Activated CD4-positive, alpha-beta memory T cell treated with anti-CD3 and anti-CD28 coated beads, Interleukin-2, amount 10 ng/mL, durations not matched to agents 7 days and 5 days (primary cell): ENCODE results near the gene RFX7. TPM values are rescaled to one million over a fixed set of nuclear protein-coding genes. Genes with fewer than 3 reads are reported as not detected.
"Not testable (repeated sequence)": the region's sequence is repeated elsewhere in the genome, so short reads cannot be mapped to it uniquely, and the experiment has no call there.

ENCODE experiments used
- CTCF ChIA-PET: fragments of 350-600 bp; sonication (Branson Sonifier 250); formaldehyde crosslinking; loops from one replicate; lab custom pipeline; 2021; ENCODE audit warnings: antibody characterized with exemption, inconsistent platforms; lab: Charles Lee
- POLR2A ChIA-PET: fragments of 350-600 bp; sonication (Branson Sonifier 250); formaldehyde crosslinking; loops from one replicate; lab custom pipeline; 2021; ENCODE audit warnings: antibody characterized with exemption; lab: Charles Lee
- DNase-seq: peaks from one replicate; pipeline ENCODE4 v3.0.0-alpha.2; 2020
- H3K27ac Mint-ChIP-seq: one replicate; pipeline ENCODE4 v1.8.0; 2021; ENCODE audit warnings: mild to moderate bottlenecking, mixed read lengths
- H3K27me3 Mint-ChIP-seq: one replicate; pipeline ENCODE4 v1.8.0; 2021; ENCODE audit warnings: mixed read lengths
- H3K36me3 Mint-ChIP-seq: one replicate; pipeline ENCODE4 v1.8.0; 2021; ENCODE audit warnings: low read depth, mixed read lengths
- H3K4me1 Mint-ChIP-seq: one replicate; pipeline ENCODE4 v1.8.0; 2021; ENCODE audit warnings: mixed read lengths
- H3K4me3 Mint-ChIP-seq: one replicate; pipeline ENCODE4 v1.8.0; 2021; ENCODE audit warnings: mild to moderate bottlenecking, mixed read lengths
- H3K9me3 Mint-ChIP-seq: one replicate; pipeline ENCODE4 v1.8.0; 2021; ENCODE audit warnings: mixed read lengths
- total RNA-seq, 2 experiments: library from RNA; stranded (reverse); gene quantifications; one replicate each; pipeline ENCODE4 v1.2.3, GENCODE V29; 2021

Gene RFX7
- total RNA-seq, 2 experiments from 2014 or later = 38.4 to 41.0 TPM

DNA sequence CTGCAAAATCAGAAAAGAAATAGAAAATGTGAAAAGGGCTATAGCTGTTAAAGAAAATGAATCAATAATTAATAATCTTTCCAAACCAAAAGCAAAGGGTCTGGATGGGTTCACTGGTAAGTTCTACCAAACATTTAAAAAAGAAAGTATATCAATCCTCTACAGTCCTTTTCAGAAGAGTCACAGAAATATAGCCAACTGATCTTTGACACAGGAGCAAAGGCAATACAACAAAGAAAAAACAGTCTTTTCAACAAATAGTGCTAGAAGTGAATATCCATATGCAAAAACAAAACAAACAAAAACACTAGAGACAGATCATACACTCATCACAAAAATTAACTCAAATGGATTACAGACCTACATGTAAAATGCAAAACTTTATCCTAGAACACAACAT lies 32.6 kb downstream of the RFX7 start:
- DNase-seq = no peak
- Mint-ChIP-seq H3K4me3 (no peak overlapping the region), H3K36me3 (peaks cover 50% of the 10 kb centered on the region), H3K27me3 (no peaks in the 10 kb centered on the region), H3K4me1 (peaks cover 31% of the 10 kb centered on the region), H3K9me3 (peaks cover 34% of the 10 kb centered on the region), H3K27ac (no peak overlapping the region)
- POLR2A ChIA-PET = no interaction called here
- CTCF ChIA-PET = no interaction called here

DNA sequence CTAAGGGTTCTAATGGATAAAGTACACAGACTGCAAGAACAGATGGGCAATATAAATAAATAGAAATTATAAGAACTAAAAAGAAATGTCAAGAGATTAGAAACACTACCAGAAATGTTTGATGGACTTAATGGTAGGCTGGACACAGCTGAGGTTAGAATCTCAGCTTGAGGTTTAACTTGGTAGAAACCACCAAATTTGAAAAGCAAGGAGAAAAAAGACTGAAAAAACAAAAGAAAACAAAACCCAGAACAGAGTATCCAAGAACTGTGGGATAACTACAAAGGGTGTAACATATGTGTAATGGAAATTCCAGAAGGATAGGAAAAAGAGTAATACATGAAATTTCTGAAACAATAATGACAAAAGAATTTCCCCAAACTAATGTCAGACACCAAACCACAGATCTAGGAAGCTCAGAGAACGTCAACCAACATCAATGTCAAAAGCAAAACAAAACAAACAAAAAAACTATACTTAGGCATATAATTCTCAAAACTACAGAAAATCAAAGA lies 35.0 kb downstream of the RFX7 start:
- ChIA-PET CTCF (no interaction called here), POLR2A (no interaction called here)
- Mint-ChIP-seq H3K27me3 (no peaks in the 10 kb centered on the region), H3K9me3 (peaks cover 30% of the 10 kb centered on the region), H3K4me1 (peaks cover 43% of the 10 kb centered on the region), H3K27ac (no peak overlapping the region), H3K36me3 (peaks cover 55% of the 10 kb centered on the region), H3K4me3 (no peak overlapping the region)
- DNase-seq = no peak

DNA sequence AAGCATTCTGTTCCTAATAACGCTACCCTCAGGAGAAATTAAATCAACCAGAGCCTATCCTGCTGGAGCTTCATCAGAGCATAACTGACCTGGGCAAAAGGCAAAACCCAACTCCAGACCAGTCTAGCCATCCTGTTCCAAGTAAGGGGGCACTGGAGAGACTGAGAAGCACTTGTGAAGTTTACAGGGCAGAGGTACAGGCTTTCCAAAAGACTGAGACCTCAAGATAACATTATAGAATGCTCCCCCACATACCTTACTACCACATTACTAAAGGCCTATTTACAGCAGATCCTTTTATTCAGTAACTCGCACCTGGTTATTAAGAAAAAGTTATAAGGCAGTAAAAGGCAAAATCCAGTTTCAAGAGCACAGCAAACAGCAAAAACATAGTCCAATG lies 35.5 kb downstream of the RFX7 start:
- Mint-ChIP-seq H3K4me3 (no peak overlapping the region), H3K27ac (no peak overlapping the region), H3K36me3 (peaks cover 51% of the 10 kb centered on the region), H3K27me3 (no peaks in the 10 kb centered on the region), H3K9me3 (peaks cover 27% of the 10 kb centered on the region), H3K4me1 (peaks cover 43% of the 10 kb centered on the region)
- DNase-seq = no peak
- POLR2A ChIA-PET = interaction anchor here (0.6 kb wide), 1 partner anchor 37 kb away, joined by 3 read pairs; no protein-coding TSS in a partner anchor
- CTCF ChIA-PET = no interaction called here

DNA sequence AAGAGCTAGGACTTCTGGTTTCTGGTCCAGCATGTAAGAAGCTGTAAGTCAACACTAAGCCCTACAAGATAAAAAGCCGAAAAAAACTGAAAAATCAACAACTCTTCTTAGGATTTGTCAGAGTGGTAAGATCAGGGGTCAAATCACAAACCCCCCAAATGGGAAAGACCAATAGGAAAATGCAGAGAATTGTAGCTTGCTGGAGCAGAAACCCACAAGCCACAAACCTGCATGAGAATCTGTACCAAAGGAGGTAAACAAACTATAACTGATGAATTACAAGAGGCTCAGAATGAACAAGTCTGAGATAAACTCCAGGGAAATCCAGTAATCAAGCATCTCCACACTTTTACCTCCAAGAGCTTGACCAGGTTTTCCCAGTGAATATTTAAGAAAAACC lies 36.0 kb downstream of the RFX7 start:
- H3K27ac Mint-ChIP-seq = peak overlapping the region; percentile 57
- ChIA-PET CTCF (no interaction called here), POLR2A (interaction anchor here (0.6 kb wide), 1 partner anchor 37 kb away, joined by 3 read pairs; no protein-coding TSS in a partner anchor)
- H3K4me1 Mint-ChIP-seq = peaks cover 43% of the 10 kb centered on the region
- H3K36me3 Mint-ChIP-seq = peaks cover 49% of the 10 kb centered on the region
- no peak overlapping the region for H3K4me3 Mint-ChIP-seq
- no peak for DNase-seq
- peaks cover 27% of the 10 kb centered on the region for H3K9me3 Mint-ChIP-seq
- H3K27me3 Mint-ChIP-seq = no peaks in the 10 kb centered on the region

DNA sequence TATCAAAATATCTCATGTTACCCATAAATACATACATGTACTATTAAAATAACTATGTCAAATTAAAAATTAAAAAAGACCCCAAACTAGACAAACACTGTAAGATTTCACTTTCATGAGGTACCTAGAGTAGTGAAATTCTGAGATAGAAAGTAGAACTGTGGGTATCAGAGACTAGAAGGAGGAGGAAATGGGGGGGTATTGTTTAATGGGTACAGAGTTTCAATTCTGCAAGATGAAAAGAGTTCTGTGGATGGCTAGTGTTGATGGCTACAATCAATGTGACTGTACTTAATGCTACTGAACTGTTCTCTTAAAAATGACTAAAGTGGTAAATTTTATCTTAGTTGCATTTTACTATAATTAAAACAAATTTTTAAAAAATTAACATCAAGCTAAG lies 36.6 kb downstream of the RFX7 start:
- Mint-ChIP-seq H3K27ac (no peak overlapping the region), H3K4me1 (peaks cover 43% of the 10 kb centered on the region), H3K27me3 (no peaks in the 10 kb centered on the region), H3K9me3 (peaks cover 24% of the 10 kb centered on the region), H3K4me3 (no peak overlapping the region), H3K36me3 (peaks cover 45% of the 10 kb centered on the region)
- ChIA-PET CTCF (no interaction called here), POLR2A (no interaction called here)
- no peak for DNase-seq

DNA sequence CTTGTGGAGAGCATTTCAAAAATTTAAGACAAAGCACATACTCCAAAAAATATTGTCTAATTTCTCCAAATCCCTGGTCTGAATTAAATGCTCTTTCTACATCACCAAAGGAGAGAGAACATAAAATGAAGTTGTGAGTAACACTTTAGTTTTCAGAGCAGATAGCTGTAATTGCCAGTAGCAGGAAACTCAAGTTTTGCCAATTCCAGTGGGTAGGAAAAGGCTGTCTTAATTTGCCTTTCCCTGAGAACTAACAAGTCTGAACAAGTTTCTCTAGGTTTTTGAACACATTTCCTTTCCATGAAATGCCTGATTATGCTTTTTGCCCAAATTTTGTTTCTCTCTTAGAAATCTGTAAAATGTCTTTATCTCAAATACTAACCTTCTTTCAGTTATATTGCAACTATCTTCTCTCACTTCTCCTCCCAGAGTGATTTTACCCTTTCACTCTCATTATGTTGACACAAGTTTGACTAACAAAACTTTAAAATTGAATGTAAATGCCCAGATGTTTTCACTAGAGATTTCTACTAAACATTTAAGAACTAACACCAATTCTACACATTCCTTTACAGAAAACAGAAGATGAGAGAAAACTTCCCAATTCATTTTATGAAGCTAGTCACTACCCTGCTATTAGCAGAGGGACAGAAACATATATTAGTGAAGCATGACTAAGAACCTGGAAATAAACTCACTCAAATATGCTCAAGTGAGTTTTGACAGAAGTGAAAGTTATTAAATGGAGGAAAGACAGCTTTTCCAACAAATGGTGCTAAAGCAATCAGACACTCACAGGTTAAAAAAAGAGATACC lies 38.4 kb downstream of the RFX7 start:
- H3K27me3 Mint-ChIP-seq = no peaks in the 10 kb centered on the region
- H3K27ac Mint-ChIP-seq = no peak overlapping the region
- peaks cover 9% of the 10 kb centered on the region for H3K9me3 Mint-ChIP-seq
- no peak overlapping the region for H3K4me3 Mint-ChIP-seq
- CTCF ChIA-PET = no interaction called here
- POLR2A ChIA-PET = no interaction called here
- peaks cover 43% of the 10 kb centered on the region for H3K4me1 Mint-ChIP-seq
- H3K36me3 Mint-ChIP-seq = peaks cover 30% of the 10 kb centered on the region
- no peak for DNase-seq

- H3K9me3 Mint-ChIP-seq, H3K27me3 Mint-ChIP-seq, H3K4me3 Mint-ChIP-seq, DNase-seq, H3K27ac Mint-ChIP-seq, POLR2A ChIA-PET: not testable (repeated sequence)
- Mint-ChIP-seq H3K4me1 (peaks cover 42% of the 10 kb centered on the region), H3K36me3 (peaks cover 16% of the 10 kb centered on the region)
- CTCF ChIA-PET = interaction anchor here (1.1 kb wide), 1 partner anchor 44 kb away, joined by 3 read pairs; no protein-coding TSS in a partner anchor
Measured at GRCh38 chr15:56203312-56203922, 40.3 kb downstream of the RFX7 start.

GRCh38 chr15:56202701-56203100 lies 41.0 kb downstream of the RFX7 start:
- ChIA-PET CTCF (no interaction called here), POLR2A (no interaction called here)
- Mint-ChIP-seq H3K4me1 (peaks cover 34% of the 10 kb centered on the region), H3K4me3 (no peak overlapping the region), H3K36me3 (peaks cover 16% of the 10 kb centered on the region), H3K9me3 (peaks cover 6% of the 10 kb centered on the region), H3K27ac (no peak overlapping the region), H3K27me3 (no peaks in the 10 kb centered on the region)
- no peak for DNase-seq

GRCh38 chr15:56199038-56199437 lies 44.6 kb downstream of the RFX7 start:
- Mint-ChIP-seq H3K4me1 (peaks cover 8% of the 10 kb centered on the region), H3K27me3 (no peaks in the 10 kb centered on the region), H3K36me3 (peaks cover 7% of the 10 kb centered on the region), H3K27ac (no peak overlapping the region), H3K9me3 (no peaks in the 10 kb centered on the region), H3K4me3 (no peak overlapping the region)
- DNase-seq = no peak
- CTCF ChIA-PET = no interaction called here
- POLR2A ChIA-PET = no interaction called here

DNA sequence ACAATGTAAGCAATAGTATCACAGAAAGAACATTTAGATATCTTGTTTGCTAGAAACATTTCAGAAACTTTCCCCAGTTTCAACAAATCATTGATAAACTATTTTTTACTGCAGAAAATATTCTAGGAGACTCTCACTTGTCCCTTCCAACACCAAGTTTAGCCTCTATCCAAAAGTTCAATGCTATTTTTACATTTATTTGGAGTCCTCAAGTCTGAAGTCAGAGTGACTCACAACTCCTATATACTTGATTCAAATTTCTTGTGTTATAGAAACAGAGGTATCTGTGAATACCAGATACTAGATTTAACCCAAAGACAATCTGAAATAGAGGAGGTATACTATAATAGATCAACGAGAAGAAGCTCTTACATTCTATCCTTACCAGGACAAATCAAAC lies 49.6 kb downstream of the RFX7 start:
- Mint-ChIP-seq H3K4me3 (no peak overlapping the region), H3K9me3 (no peaks in the 10 kb centered on the region), H3K27me3 (no peaks in the 10 kb centered on the region), H3K27ac (no peak overlapping the region), H3K36me3 (peaks cover 4% of the 10 kb centered on the region), H3K4me1 (peaks cover 3% of the 10 kb centered on the region)
- CTCF ChIA-PET = no interaction called here
- POLR2A ChIA-PET = no interaction called here
- no peak for DNase-seq

DNA sequence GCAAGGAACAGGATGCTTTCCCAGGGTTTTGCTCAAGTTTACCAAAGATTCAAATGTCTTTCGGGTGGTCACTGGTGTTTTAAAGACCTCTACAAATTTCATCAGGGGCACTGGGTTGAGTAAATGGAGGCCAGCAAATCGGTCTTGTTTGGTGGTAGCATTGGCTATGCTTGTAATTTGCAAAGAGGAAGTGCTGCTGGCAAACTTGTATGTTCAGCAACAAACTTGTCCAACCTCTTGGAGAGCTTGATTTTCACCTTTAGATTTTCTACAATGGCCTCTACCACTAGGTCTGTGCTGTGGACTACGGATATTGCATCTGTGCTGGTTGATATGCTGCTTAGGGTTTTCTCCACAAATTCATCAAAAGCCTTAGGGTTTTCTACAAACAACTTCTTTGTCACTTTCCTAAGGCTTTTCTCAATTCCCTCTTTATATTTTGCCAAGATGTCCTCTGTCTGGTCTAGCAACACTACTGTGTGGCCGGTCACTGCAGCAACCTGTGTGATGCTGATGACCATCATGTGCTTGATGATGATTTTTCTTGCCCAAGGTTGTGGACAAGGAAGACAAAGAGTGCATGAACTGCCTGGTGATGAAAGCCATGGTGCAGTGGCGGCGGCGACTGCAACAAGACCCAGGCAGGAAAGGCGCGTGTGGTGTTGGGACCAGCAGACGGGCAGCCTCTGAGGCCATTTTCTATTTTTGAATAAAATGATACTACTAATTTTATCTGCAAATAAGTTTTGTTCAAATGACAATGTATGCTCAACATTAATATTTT lies 50.8 kb downstream of the RFX7 start:
- no peak overlapping the region for H3K4me3 Mint-ChIP-seq
- no peaks in the 10 kb centered on the region for H3K9me3 Mint-ChIP-seq
- peaks cover 4% of the 10 kb centered on the region for H3K36me3 Mint-ChIP-seq
- no peak for DNase-seq
- H3K27ac Mint-ChIP-seq = no peak overlapping the region
- ChIA-PET CTCF (no interaction called here), POLR2A (no interaction called here)
- H3K27me3 Mint-ChIP-seq = no peaks in the 10 kb centered on the region
- H3K4me1 Mint-ChIP-seq = no peaks in the 10 kb centered on the region

- no peak for DNase-seq
- Mint-ChIP-seq H3K4me3 (no peak overlapping the region), H3K27ac (no peak overlapping the region), H3K27me3 (no peaks in the 10 kb centered on the region), H3K9me3 (no peaks in the 10 kb centered on the region), H3K4me1 (peaks cover 19% of the 10 kb centered on the region), H3K36me3 (peaks cover 3% of the 10 kb centered on the region)
- ChIA-PET CTCF (no interaction called here), POLR2A (no interaction called here)
Measured at GRCh38 chr15:56187665-56188064, 56.0 kb downstream of the RFX7 start.

DNA sequence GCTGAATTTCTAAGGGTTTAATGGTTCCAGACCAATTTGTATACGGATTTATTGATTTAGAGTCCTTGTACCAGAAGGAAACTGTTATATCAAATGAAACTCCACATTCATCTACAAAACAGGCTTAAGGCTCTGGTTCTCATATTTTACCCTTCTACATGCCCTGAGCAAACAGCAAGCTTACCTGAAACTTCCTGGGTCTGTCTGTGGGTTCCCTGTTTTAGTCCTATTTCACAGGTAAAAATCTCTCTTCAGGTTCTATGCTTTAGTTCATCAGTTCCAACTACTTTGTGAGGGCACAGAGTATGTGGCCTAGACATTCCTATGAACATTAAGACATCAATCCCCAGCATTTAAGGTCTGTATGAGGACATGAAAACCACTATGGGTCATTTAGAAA lies 57.7 kb downstream of the RFX7 start:
- POLR2A ChIA-PET = no interaction called here
- Mint-ChIP-seq H3K27ac (no peak overlapping the region), H3K4me3 (no peak overlapping the region), H3K36me3 (peaks cover 3% of the 10 kb centered on the region), H3K4me1 (peaks cover 19% of the 10 kb centered on the region), H3K27me3 (no peaks in the 10 kb centered on the region), H3K9me3 (no peaks in the 10 kb centered on the region)
- CTCF ChIA-PET = no interaction called here
- no peak for DNase-seq
